ENCODE results near the gene RNF41. TPM values are rescaled to one million over a fixed set of nuclear protein-coding genes. Genes with fewer than 3 reads are reported as not detected.

The RNF41 gene
- total and polyA plus RNA-seq, 2 of the 13 experiments (the other 11 are each of a cell fraction or from before 2014, with no cell fraction given): 27.1 to 39.4 TPM

GRCh38 chr12:56158029-56158925, 63.4 kb downstream of the RNF41 start, which contains the start of gene MYL6 (continued):
- TF ChIP-seq ZNF34 (CRISPR knock-in tag; IDR thresholded peaks at IDR 0.05; ENCODE audit: borderline replicate concordance) (no peak), SCMH1 (CRISPR knock-in tag; IDR thresholded peaks at IDR 0.05; ENCODE audit: borderline replicate concordance) (no peak), BRF2 (CRISPR knock-in tag; IDR thresholded peaks at IDR 0.05) (0 out of 2 replicates have a peak, but pooled peaks have one; percentile 21), MAFF (IDR thresholded peaks at IDR 0.05; ENCODE audit: low read depth, low read length) (no peak), KDM1A (CRISPR knock-in tag; IDR thresholded peaks at IDR 0.05) (no peak), CENPBD1 (CRISPR knock-in tag; IDR thresholded peaks at IDR 0.05; ENCODE audit: borderline replicate concordance, low read depth) (no peak), TGIF2 (CRISPR knock-in tag; IDR thresholded peaks at IDR 0.05) (peak; percentile 75; the same call in 1 of the 2 replicates), ZUFSP (CRISPR knock-in tag; IDR thresholded peaks at IDR 0.05; ENCODE audit: borderline replicate concordance) (no peak), ZNF382 (CRISPR knock-in tag; IDR thresholded peaks at IDR 0.05; ENCODE audit: borderline replicate concordance) (no peak), RFX5 (IDR thresholded peaks at IDR 0.05; ENCODE audit: low read depth, low read length) (peak; percentile 76)
- TF ChIP-seq, protein P1, sequence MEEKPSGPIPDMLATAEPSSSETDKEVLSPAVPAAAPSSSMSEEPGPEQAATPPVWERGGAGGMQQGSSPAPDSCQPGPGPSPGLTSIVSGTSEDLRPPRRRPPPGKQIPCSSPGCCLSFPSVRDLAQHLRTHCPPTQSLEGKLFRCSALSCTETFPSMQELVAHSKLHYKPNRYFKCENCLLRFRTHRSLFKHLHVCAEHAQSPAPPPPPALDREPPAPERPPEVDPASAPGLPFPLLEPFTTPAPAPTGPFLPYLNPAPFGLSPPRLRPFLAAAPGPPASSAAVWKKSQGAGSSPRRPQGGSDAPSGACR (CRISPR knock-in tag; IDR thresholded peaks at IDR 0.05): peak; percentile 39
- TF ChIP-seq, protein P2, sequence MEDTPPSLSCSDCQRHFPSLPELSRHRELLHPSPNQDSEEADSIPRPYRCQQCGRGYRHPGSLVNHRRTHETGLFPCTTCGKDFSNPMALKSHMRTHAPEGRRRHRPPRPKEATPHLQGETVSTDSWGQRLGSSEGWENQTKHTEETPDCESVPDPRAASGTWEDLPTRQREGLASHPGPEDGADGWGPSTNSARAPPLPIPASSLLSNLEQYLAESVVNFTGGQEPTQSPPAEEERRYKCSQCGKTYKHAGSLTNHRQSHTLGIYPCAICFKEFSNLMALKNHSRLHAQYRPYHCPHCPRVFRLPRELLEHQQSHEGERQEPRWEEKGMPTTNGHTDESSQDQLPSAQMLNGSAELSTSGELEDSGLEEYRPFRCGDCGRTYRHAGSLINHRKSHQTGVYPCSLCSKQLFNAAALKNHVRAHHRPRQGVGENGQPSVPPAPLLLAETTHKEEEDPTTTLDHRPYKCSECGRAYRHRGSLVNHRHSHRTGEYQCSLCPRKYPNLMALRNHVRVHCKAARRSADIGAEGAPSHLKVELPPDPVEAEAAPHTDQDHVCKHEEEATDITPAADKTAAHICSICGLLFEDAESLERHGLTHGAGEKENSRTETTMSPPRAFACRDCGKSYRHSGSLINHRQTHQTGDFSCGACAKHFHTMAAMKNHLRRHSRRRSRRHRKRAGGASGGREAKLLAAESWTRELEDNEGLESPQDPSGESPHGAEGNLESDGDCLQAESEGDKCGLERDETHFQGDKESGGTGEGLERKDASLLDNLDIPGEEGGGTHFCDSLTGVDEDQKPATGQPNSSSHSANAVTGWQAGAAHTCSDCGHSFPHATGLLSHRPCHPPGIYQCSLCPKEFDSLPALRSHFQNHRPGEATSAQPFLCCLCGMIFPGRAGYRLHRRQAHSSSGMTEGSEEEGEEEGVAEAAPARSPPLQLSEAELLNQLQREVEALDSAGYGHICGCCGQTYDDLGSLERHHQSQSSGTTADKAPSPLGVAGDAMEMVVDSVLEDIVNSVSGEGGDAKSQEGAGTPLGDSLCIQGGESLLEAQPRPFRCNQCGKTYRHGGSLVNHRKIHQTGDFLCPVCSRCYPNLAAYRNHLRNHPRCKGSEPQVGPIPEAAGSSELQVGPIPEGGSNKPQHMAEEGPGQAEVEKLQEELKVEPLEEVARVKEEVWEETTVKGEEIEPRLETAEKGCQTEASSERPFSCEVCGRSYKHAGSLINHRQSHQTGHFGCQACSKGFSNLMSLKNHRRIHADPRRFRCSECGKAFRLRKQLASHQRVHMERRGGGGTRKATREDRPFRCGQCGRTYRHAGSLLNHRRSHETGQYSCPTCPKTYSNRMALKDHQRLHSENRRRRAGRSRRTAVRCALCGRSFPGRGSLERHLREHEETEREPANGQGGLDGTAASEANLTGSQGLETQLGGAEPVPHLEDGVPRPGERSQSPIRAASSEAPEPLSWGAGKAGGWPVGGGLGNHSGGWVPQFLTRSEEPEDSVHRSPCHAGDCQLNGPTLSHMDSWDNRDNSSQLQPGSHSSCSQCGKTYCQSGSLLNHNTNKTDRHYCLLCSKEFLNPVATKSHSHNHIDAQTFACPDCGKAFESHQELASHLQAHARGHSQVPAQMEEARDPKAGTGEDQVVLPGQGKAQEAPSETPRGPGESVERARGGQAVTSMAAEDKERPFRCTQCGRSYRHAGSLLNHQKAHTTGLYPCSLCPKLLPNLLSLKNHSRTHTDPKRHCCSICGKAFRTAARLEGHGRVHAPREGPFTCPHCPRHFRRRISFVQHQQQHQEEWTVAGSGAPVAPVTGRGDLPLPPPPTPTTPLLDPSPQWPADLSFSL (CRISPR knock-in tag; IDR thresholded peaks at IDR 0.05): no peak
- TF ChIP-seq, protein P3, sequence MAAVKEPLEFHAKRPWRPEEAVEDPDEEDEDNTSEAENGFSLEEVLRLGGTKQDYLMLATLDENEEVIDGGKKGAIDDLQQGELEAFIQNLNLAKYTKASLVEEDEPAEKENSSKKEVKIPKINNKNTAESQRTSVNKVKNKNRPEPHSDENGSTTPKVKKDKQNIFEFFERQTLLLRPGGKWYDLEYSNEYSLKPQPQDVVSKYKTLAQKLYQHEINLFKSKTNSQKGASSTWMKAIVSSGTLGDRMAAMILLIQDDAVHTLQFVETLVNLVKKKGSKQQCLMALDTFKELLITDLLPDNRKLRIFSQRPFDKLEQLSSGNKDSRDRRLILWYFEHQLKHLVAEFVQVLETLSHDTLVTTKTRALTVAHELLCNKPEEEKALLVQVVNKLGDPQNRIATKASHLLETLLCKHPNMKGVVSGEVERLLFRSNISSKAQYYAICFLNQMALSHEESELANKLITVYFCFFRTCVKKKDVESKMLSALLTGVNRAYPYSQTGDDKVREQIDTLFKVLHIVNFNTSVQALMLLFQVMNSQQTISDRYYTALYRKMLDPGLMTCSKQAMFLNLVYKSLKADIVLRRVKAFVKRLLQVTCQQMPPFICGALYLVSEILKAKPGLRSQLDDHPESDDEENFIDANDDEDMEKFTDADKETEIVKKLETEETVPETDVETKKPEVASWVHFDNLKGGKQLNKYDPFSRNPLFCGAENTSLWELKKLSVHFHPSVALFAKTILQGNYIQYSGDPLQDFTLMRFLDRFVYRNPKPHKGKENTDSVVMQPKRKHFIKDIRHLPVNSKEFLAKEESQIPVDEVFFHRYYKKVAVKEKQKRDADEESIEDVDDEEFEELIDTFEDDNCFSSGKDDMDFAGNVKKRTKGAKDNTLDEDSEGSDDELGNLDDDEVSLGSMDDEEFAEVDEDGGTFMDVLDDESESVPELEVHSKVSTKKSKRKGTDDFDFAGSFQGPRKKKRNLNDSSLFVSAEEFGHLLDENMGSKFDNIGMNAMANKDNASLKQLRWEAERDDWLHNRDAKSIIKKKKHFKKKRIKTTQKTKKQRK (IDR thresholded peaks at IDR 0.05; ENCODE audit: low read length): no peak

Measured in HepG2 (cell line).